ENCODE measurements around the gene PROB1.

PROB1 gene

GRCh38 chr5:139344177-139344576 is 50.7 kb downstream of the PROB1 start:
- Histone ChIP-seq H3K27me3 (ENCODE audit: control insufficient read depth in 3 of 3, insufficient read depth in 3 of 3, low read depth in 1 of 3, low read length in 3 of 3) (no peaks in the 10 kb centered on the region), H3K4me2 (ENCODE audit: insufficient read depth, low read length, poor library complexity, severe bottlenecking) (no peak overlapping the region), H3K14ac (ENCODE audit: low read length) (no peak overlapping the region), H2BK15ac (ENCODE audit: low read length) (no peak overlapping the region), H2BK120ac (ENCODE audit: low read depth, low read length) (no peak overlapping the region), H2BK5ac (ENCODE audit: low read length) (no peak overlapping the region), H3K4me1 (ENCODE audit: control insufficient read depth in 2 of 2, insufficient read depth in 1 of 2, low read depth in 1 of 2, low read length in 2 of 2) (peaks cover 1 to 8% of the 10 kb centered on the region in 2 donors), H3K79me1 (ENCODE audit: low read depth, low read length) (peaks cover 7% of the 10 kb centered on the region), H3K4ac (ENCODE audit: low read length) (no peak overlapping the region), H2BK12ac (ENCODE audit: low read length) (no peak overlapping the region), H4K91ac (ENCODE audit: low read depth, low read length, poor library complexity) (no peak overlapping the region), H2AK5ac (ENCODE audit: low read depth, low read length) (no peak overlapping the region), H3K27ac (replicated peaks; ENCODE audit: low read length) (no peak overlapping the region), H3K9ac (ENCODE audit: low read depth, low read length, poor library complexity) (no peak overlapping the region), H3K23ac (ENCODE audit: low read depth, low read length, poor library complexity) (no peak overlapping the region), H3K36me3 (replicated peaks in 1 of 2; ENCODE audit: control insufficient read depth in 2 of 2, insufficient read depth in 2 of 2, low read length in 2 of 2) (peaks cover 5 to 52% of the 10 kb centered on the region in 2 donors), H3K4me3 (ENCODE audit: low read length in 2 of 2) (no peak overlapping the region), H4K8ac (ENCODE audit: low read depth, low read length) (no peak overlapping the region), H2AFZ (ENCODE audit: low read length) (no peak overlapping the region), H3K18ac (ENCODE audit: low read length) (no peak overlapping the region), H3K9me3 (replicated peaks in 1 of 2; ENCODE audit: control insufficient read depth in 2 of 2, insufficient read depth in 1 of 2, low read depth in 1 of 2, low read length in 2 of 2) (peaks cover 0 to 19% of the 10 kb centered on the region in 2 donors)
- no CpG with 5 or more reads among the region's 2 CpGs for WGBS, 2 donors (ENCODE audit: extremely low coverage in 2 of 2, insufficient read length in 2 of 2, insufficient replicate concordance in 1 of 2)
- no peak for DNase-seq (ENCODE audit: low spot score)

GRCh38 chr5:139343476-139343875 is 51.4 kb downstream of the PROB1 start:
- Histone ChIP-seq H3K4me3 (ENCODE audit: low read length in 2 of 2) (peak overlapping the region in 1 of 2 donors; percentile 94), H3K14ac (ENCODE audit: low read length) (no peak overlapping the region), H3K79me1 (ENCODE audit: low read depth, low read length) (peaks cover 7% of the 10 kb centered on the region), H2AFZ (ENCODE audit: low read length) (no peak overlapping the region), H4K8ac (ENCODE audit: low read depth, low read length) (no peak overlapping the region), H3K4me1 (ENCODE audit: control insufficient read depth in 2 of 2, insufficient read depth in 1 of 2, low read depth in 1 of 2, low read length in 2 of 2) (peaks cover 1 to 8% of the 10 kb centered on the region in 2 donors), H3K4me2 (ENCODE audit: insufficient read depth, low read length, poor library complexity, severe bottlenecking) (peak overlapping the region; percentile 43), H3K18ac (ENCODE audit: low read length) (no peak overlapping the region), H2BK12ac (ENCODE audit: low read length) (no peak overlapping the region), H3K4ac (ENCODE audit: low read length) (no peak overlapping the region), H3K36me3 (replicated peaks in 1 of 2; ENCODE audit: control insufficient read depth in 2 of 2, insufficient read depth in 2 of 2, low read length in 2 of 2) (peaks cover 5 to 48% of the 10 kb centered on the region in 2 donors), H3K23ac (ENCODE audit: low read depth, low read length, poor library complexity) (no peak overlapping the region), H2BK15ac (ENCODE audit: low read length) (no peak overlapping the region), H2AK5ac (ENCODE audit: low read depth, low read length) (no peak overlapping the region), H2BK5ac (ENCODE audit: low read length) (no peak overlapping the region), H3K27ac (replicated peaks; ENCODE audit: low read length) (no peak overlapping the region), H2BK120ac (ENCODE audit: low read depth, low read length) (no peak overlapping the region), H3K27me3 (ENCODE audit: control insufficient read depth in 3 of 3, insufficient read depth in 3 of 3, low read depth in 1 of 3, low read length in 3 of 3) (no peaks in the 10 kb centered on the region), H4K91ac (ENCODE audit: low read depth, low read length, poor library complexity) (no peak overlapping the region), H3K9ac (ENCODE audit: low read depth, low read length, poor library complexity) (no peak overlapping the region), H3K9me3 (replicated peaks in 1 of 2; ENCODE audit: control insufficient read depth in 2 of 2, insufficient read depth in 1 of 2, low read depth in 1 of 2, low read length in 2 of 2) (peaks cover 0 to 19% of the 10 kb centered on the region in 2 donors)
- no CpG with 5 or more reads among the region's 9 CpGs for WGBS, 2 donors (ENCODE audit: extremely low coverage in 2 of 2, insufficient read length in 2 of 2, insufficient replicate concordance in 1 of 2)
- DNase-seq (ENCODE audit: low spot score): no peak

- Histone ChIP-seq H3K23ac (ENCODE audit: low read depth, low read length, poor library complexity) (no peak overlapping the region), H2BK12ac (ENCODE audit: low read length) (no peak overlapping the region), H2AK5ac (ENCODE audit: low read depth, low read length) (no peak overlapping the region), H2BK15ac (ENCODE audit: low read length) (no peak overlapping the region), H3K14ac (ENCODE audit: low read length) (no peak overlapping the region), H3K4me2 (ENCODE audit: insufficient read depth, low read length, poor library complexity, severe bottlenecking) (peak overlapping the region; percentile 61), H4K8ac (ENCODE audit: low read depth, low read length) (no peak overlapping the region), H4K91ac (ENCODE audit: low read depth, low read length, poor library complexity) (no peak overlapping the region), H2BK5ac (ENCODE audit: low read length) (no peak overlapping the region), H3K4me1 (ENCODE audit: control insufficient read depth in 2 of 2, insufficient read depth in 1 of 2, low read depth in 1 of 2, low read length in 2 of 2) (peaks cover 1 to 8% of the 10 kb centered on the region in 2 donors), H3K4me3 (ENCODE audit: low read length in 2 of 2) (peak overlapping the region; percentile 85 to 94), H3K9ac (ENCODE audit: low read depth, low read length, poor library complexity) (peak overlapping the region; percentile 24), H2BK120ac (ENCODE audit: low read depth, low read length) (no peak overlapping the region), H3K79me1 (ENCODE audit: low read depth, low read length) (peaks cover 5% of the 10 kb centered on the region), H3K18ac (ENCODE audit: low read length) (no peak overlapping the region), H2AFZ (ENCODE audit: low read length) (no peak overlapping the region), H3K4ac (ENCODE audit: low read length) (no peak overlapping the region), H3K36me3 (replicated peaks in 1 of 2; ENCODE audit: control insufficient read depth in 2 of 2, insufficient read depth in 2 of 2, low read length in 2 of 2) (peaks cover 5 to 40% of the 10 kb centered on the region in 2 donors), H3K9me3 (replicated peaks in 1 of 2; ENCODE audit: control insufficient read depth in 2 of 2, insufficient read depth in 1 of 2, low read depth in 1 of 2, low read length in 2 of 2) (peaks cover 0 to 19% of the 10 kb centered on the region in 2 donors), H3K27ac (replicated peaks; ENCODE audit: low read length) (peak overlapping the region; percentile 85), H3K27me3 (ENCODE audit: control insufficient read depth in 3 of 3, insufficient read depth in 3 of 3, low read depth in 1 of 3, low read length in 3 of 3) (no peaks in the 10 kb centered on the region)
- WGBS, 2 donors (ENCODE audit: extremely low coverage in 2 of 2, insufficient read length in 2 of 2, insufficient replicate concordance in 1 of 2): no CpG with 5 or more reads among the region's 16 CpGs
- DNase-seq (ENCODE audit: low spot score): no peak
Observed at GRCh38 chr5:139342423-139342723, 52.5 kb downstream of the PROB1 start.

GRCh38 chr5:139341689-139342422 is 53.0 kb downstream of the PROB1 start, which contains the start of gene PAIP2:
Gene PAIP2, plus strand, starts transcription at chr5:139341854. Its CDS starts 21,931 bp downstream, at chr5:139363785.
- H3K18ac ChIP-seq (ENCODE audit: low read length): peak within 1 kb of the TSS; percentile 100
- no CpG with 5 or more reads among the region's 66 CpGs for WGBS, 2 donors (ENCODE audit: extremely low coverage in 2 of 2, insufficient read length in 2 of 2, insufficient replicate concordance in 1 of 2)
- peak within 1 kb of the TSS; percentile 46 for H2BK12ac ChIP-seq (ENCODE audit: low read length)
- H3K9ac ChIP-seq (ENCODE audit: low read depth, low read length, poor library complexity): peak within 1 kb of the TSS; percentile 100
- peak within 1 kb of the TSS; percentile 96 for H2BK15ac ChIP-seq (ENCODE audit: low read length)
- peaks cover 0 to 15% of the 10 kb centered on the region in 2 donors for H3K9me3 ChIP-seq (replicated peaks in 1 of 2; ENCODE audit: control insufficient read depth in 2 of 2, insufficient read depth in 1 of 2, low read depth in 1 of 2, low read length in 2 of 2)
- no peaks in the 10 kb centered on the region for H3K27me3 ChIP-seq (ENCODE audit: control insufficient read depth in 3 of 3, insufficient read depth in 3 of 3, low read depth in 1 of 3, low read length in 3 of 3)
- H3K79me1 ChIP-seq (ENCODE audit: low read depth, low read length): peaks cover 4% of the 10 kb centered on the region
- H2AK5ac ChIP-seq (ENCODE audit: low read depth, low read length): peak within 1 kb of the TSS; percentile 99
- H2BK5ac ChIP-seq (ENCODE audit: low read length): peak within 1 kb of the TSS; percentile 97
- peak within 1 kb of the TSS; percentile 100 for H3K4ac ChIP-seq (ENCODE audit: low read length)
- peak within 1 kb of the TSS; percentile 86 for H2AFZ ChIP-seq (ENCODE audit: low read length)
- H3K4me1 ChIP-seq (ENCODE audit: control insufficient read depth in 2 of 2, insufficient read depth in 1 of 2, low read depth in 1 of 2, low read length in 2 of 2): peaks cover 1 to 8% of the 10 kb centered on the region in 2 donors
- H3K4me2 ChIP-seq (ENCODE audit: insufficient read depth, low read length, poor library complexity, severe bottlenecking): peak within 1 kb of the TSS; percentile 68
- peak within 1 kb of the TSS; percentile 94 to 97 for H3K4me3 ChIP-seq (ENCODE audit: low read length in 2 of 2)
- H3K36me3 ChIP-seq (replicated peaks in 1 of 2; ENCODE audit: control insufficient read depth in 2 of 2, insufficient read depth in 2 of 2, low read length in 2 of 2): peaks cover 5 to 34% of the 10 kb centered on the region in 2 donors
- DNase-seq (ENCODE audit: low spot score): peak; percentile 98
- H2BK120ac ChIP-seq (ENCODE audit: low read depth, low read length): no peak within 1 kb of the TSS
- peak within 1 kb of the TSS; percentile 100 for H3K14ac ChIP-seq (ENCODE audit: low read length)
- H4K91ac ChIP-seq (ENCODE audit: low read depth, low read length, poor library complexity): peak within 1 kb of the TSS; percentile 94
- H3K27ac ChIP-seq (replicated peaks; ENCODE audit: low read length): peak within 1 kb of the TSS; percentile 98
- peak within 1 kb of the TSS; percentile 99 for H4K8ac ChIP-seq (ENCODE audit: low read depth, low read length)
- H3K23ac ChIP-seq (ENCODE audit: low read depth, low read length, poor library complexity): peak within 1 kb of the TSS; percentile 97
